ENCODE data around the gene GALNS. TPM values are rescaled to one million over a fixed set of nuclear protein-coding genes. Genes with fewer than 3 reads are reported as not detected.

GALNS gene
- total and polyA plus RNA-seq, 2 of the 8 experiments (the other 6 are each of a cell fraction or from before 2014, with no cell fraction given): 8.9 to 17.8 TPM

GRCh38 chr16:88847654-88848053, 9.1 kb downstream of the GALNS start:
- ChIA-PET CTCF (ENCODE audit: partially characterized antibody) (interaction anchor here (1.1 kb wide), 1 partner anchor 35 kb away, joined by 3 read pairs; no protein-coding TSS in a partner anchor), POLR2A (ENCODE audit: partially characterized antibody) (no interaction called here)
- Histone ChIP-seq H2BK20ac (ENCODE audit: low read length) (no peak overlapping the region), H3K79me2 (ENCODE audit: control insufficient read depth in 1 of 2, insufficient read depth in 2 of 2, low read length in 2 of 2) (no peaks in the 10 kb centered on the region), H2BK15ac (ENCODE audit: low read length) (no peak overlapping the region), H2BK12ac (ENCODE audit: low read depth, low read length) (no peak overlapping the region; the same call in 1 of the 2 replicates), H3K23ac (ENCODE audit: insufficient read length) (no peak overlapping the region), H3K4me1 (replicated peaks in 1 of 4; ENCODE audit: control insufficient read depth in 3 of 4, insufficient read depth in 4 of 4, low read length in 3 of 4) (no peaks in the 10 kb centered on the region), H4K5ac (ENCODE audit: insufficient read length, low read depth, low read length) (no peak overlapping the region), H3K36me3 (ENCODE audit: control insufficient read depth in 2 of 4, insufficient read depth in 4 of 4, low read length in 3 of 4) (peaks cover 0 to 2% (median 0%) of the 10 kb centered on the region in 4 experiments; a peak in 1 of 8 replicates), H3K9ac (replicated peaks in 1 of 4; ENCODE audit: extremely low read depth in 1 of 4, low read depth in 3 of 4, low read length in 3 of 4) (no peak overlapping the region), H3K9me3 (ENCODE audit: insufficient read depth in 2 of 2, low read depth in 1 of 2, low read length in 1 of 2) (peaks cover 0 to 5% of the 10 kb centered on the region in 2 experiments; a peak in 1 of 4 replicates), H3K27me3 (replicated peaks in 1 of 4; ENCODE audit: control insufficient read depth in 3 of 4, extremely low read depth in 1 of 4, insufficient read depth in 3 of 4, low read length in 3 of 4) (no peaks in the 10 kb centered on the region), H4K91ac (replicated peaks; ENCODE audit: insufficient read length, low read length) (no peak overlapping the region), H2AK5ac (ENCODE audit: low read depth, low read length) (no peak overlapping the region), H3K23me2 (ENCODE audit: low read depth, low read length) (no peaks in the 10 kb centered on the region), H3K18ac (ENCODE audit: extremely low read depth, low read length) (no peak overlapping the region), H3K14ac (ENCODE audit: insufficient read length) (no peak overlapping the region), H4K20me1 (replicated peaks in 1 of 2; ENCODE audit: control insufficient read depth in 1 of 2, insufficient read depth in 2 of 2, low read length in 2 of 2) (peaks cover 0 to 5% of the 10 kb centered on the region in 2 experiments), H3K4ac (replicated peaks; ENCODE audit: insufficient read length, low read depth, low read length) (no peak overlapping the region), H2BK120ac (replicated peaks; ENCODE audit: low read depth, low read length) (no peak overlapping the region), H3K56ac (replicated peaks; ENCODE audit: insufficient read length, low read depth, low read length) (no peak overlapping the region), H4K8ac (ENCODE audit: extremely low read depth, insufficient read depth, low read length) (0 out of 2 replicates have a peak overlapping the region, but pooled peaks have one; percentile 0), H3K4me3 (ENCODE audit: extremely low read depth in 1 of 4, insufficient read depth in 2 of 4, low read depth in 3 of 4, low read length in 4 of 4) (no peak overlapping the region), H3K27ac (ENCODE audit: low read depth, low read length) (no peak overlapping the region), H3K4me2 (ENCODE audit: insufficient read depth in 1 of 2, low read depth in 2 of 2, low read length in 2 of 2) (no peak overlapping the region), H2AFZ (ENCODE audit: low read length) (no peak overlapping the region), H3K79me1 (ENCODE audit: low read depth, low read length) (no peaks in the 10 kb centered on the region; the same call in 1 of the 2 replicates), H2BK5ac (ENCODE audit: low read depth, low read length) (no peak overlapping the region)
- WGBS, 2 experiments (ENCODE audit: extremely low coverage in 1 of 2, insufficient coverage in 1 of 2, insufficient read length in 1 of 2, insufficient replicate concordance in 2 of 2, low coverage in 1 of 2, low lambda C conversion rate in 2 of 2, missing lambda C conversion rate in 1 of 2): 90% methylated on average over 18 of the region's 18 CpGs; no CpG with 5 or more reads in 1 of the 2 experiments
- FAIRE-seq (no peak), DNase-seq (ENCODE audit: low read depth in 1 of 2, low spot score in 2 of 2) (no peak)
- TF ChIP-seq EP300 (IDR thresholded peaks at IDR 0.05; ENCODE audit: borderline replicate concordance in 1 of 2, low read depth in 2 of 2, low read length in 2 of 2) (no peak), SAP30 (IDR thresholded peaks at IDR 0.05; ENCODE audit: insufficient read depth, insufficient replicate concordance, low read length) (no peak), RFX5 (IDR thresholded peaks at IDR 0.05; ENCODE audit: borderline replicate concordance, low read depth, low read length) (no peak), USF2 (IDR thresholded peaks at IDR 0.05; ENCODE audit: low read length) (no peak), ASH2L (IDR thresholded peaks at IDR 0.05; ENCODE audit: low read length) (no peak), POU5F1 (IDR thresholded peaks at IDR 0.05; ENCODE audit: low read depth, low read length) (no peak), GTF2F1 (IDR thresholded peaks at IDR 0.05; ENCODE audit: borderline replicate concordance, low read depth, low read length) (no peak), MAFK (IDR thresholded peaks at IDR 0.05; ENCODE audit: low read depth, low read length) (no peak), SP4 (IDR thresholded peaks at IDR 0.05; ENCODE audit: low read length) (no peak), CTBP2 (IDR thresholded peaks at IDR 0.05; ENCODE audit: borderline replicate concordance, insufficient read depth, insufficient read length, low read length) (no peak), RAD21 (IDR thresholded peaks at IDR 0.05 in 1 of 2, conservative IDR thresholded peaks at IDR 0.05 in 1 of 2; ENCODE audit: low read depth in 2 of 2, low read length in 2 of 2) (no peak), CHD1 (IDR thresholded peaks at IDR 0.05; ENCODE audit: low read depth, low read length) (no peak)
